Psoas muscle (tissue), 8 donors: ENCODE results near the gene DDA1. TPM values are rescaled to one million over a fixed set of nuclear protein-coding genes. Genes with fewer than 3 reads are reported as not detected.

Source experiments
- ATAC-seq, 4 donors: fragments of 200-7000 bp; cut with Tn5 transposase; one replicate each; pipeline ENCODE4 v1.9.1; 2020; ENCODE audit warnings: moderate library complexity in 3 of 4, mild to moderate bottlenecking in 2 of 4
- DNase-seq, 2 donors: peaks; one replicate each; pipeline ENCODE4 v3.0.0-alpha.2; 2020
- H3K27ac ChIP-seq: fragments of 200-600 bp; one replicate; pipeline ENCODE4 v1.8.0; 2022
- H3K27me3 ChIP-seq, 3 donors: fragments of 200-600 bp in 1 of 3; one replicate each; pipeline versions ENCODE4 v1.6.1 to v1.8.0; 2013 to 2022; ENCODE audit warnings: low read length in 2 of 3, mild to moderate bottlenecking in 2 of 3, moderate library complexity in 1 of 3; ENCODE audit not compliant: insufficient read depth in 3 of 3
- H3K36me3 ChIP-seq, 2 donors: fragments of 200-600 bp in 1 of 2; one replicate each; pipeline versions ENCODE4 v1.6.1 to v1.8.0; 2013 to 2022; ENCODE audit warnings: low read depth in 1 of 2, mild to moderate bottlenecking in 1 of 2, moderate library complexity in 1 of 2; ENCODE audit not compliant: insufficient read depth in 1 of 2
- H3K4me1 ChIP-seq: fragments of 200-600 bp; one replicate; pipeline ENCODE4 v1.8.0; 2022
- H3K4me3 ChIP-seq: fragments of 200-600 bp; one replicate; pipeline ENCODE4 v1.8.0; 2022; ENCODE audit warnings: mild to moderate bottlenecking
- H3K9me3 ChIP-seq: fragments of 200-600 bp; one replicate; pipeline ENCODE4 v1.8.0; 2022
- CTCF ChIP-seq: fragments of 200-600 bp; IDR thresholded peaks from one replicate; pipeline ENCODE4 v1.8.0; 2022; ENCODE audit warnings: antibody characterized with exemption
- WGBS, 3 donors: extraction: QIAGEN DNeasy Blood & Tissue Kit; methylation state at CpG; one replicate each; pipeline versions ENCODE4 v1.1.6 to v1.1.7; 2013; 5-methylcytosine and 5-hydroxymethylcytosine counted together
- intact Hi-C, 2 donors: fragments of 100-400 bp; cut with DNase I; formaldehyde crosslinking; loops; one replicate each; pipeline versions ENCODE4 v1.11.0 to v1.14.2; 2022
- polyA plus RNA-seq, 3 donors: library from polyadenylated mRNA; stranded (reverse); fragments of 200-250 nt; gene quantifications; one replicate each; pipeline ENCODE4 v1.2.3, GENCODE V29; 2013
- total RNA-seq, 4 donors: library from RNA; stranded (reverse); fragmentation: NEBNext Ultra II Directional in 2 of 4; extraction: Animal tissue kit (Norgen Biotek cat#: 25700) in 2 of 4; gene quantifications; one replicate each; pipeline versions ENCODE4 v1.2.1 to v1.2.4, GENCODE V29; 2021 to 2023
- donor health status: healthy with polysubstance abuse.
- donor health status: DM: no; HTN: no; CAD: no; lungs with moderate emphysema.
- donor health status: Bipolar disorder and iron deficiency.
- donor health status: healthy.
- donor health status: DM: yes; HTN: yes; CAD: no.
- donor health status: DM: no; HTN: no; CAD: no.
- donor health status: DM: no; HTN: no; CAD: no.
- donor health status: DM: yes; HTN: yes; CAD: no.

The DDA1 gene
- total and polyA plus RNA-seq, 7 donors = 21.5 to 90.4 (median 35.4) TPM

DNA sequence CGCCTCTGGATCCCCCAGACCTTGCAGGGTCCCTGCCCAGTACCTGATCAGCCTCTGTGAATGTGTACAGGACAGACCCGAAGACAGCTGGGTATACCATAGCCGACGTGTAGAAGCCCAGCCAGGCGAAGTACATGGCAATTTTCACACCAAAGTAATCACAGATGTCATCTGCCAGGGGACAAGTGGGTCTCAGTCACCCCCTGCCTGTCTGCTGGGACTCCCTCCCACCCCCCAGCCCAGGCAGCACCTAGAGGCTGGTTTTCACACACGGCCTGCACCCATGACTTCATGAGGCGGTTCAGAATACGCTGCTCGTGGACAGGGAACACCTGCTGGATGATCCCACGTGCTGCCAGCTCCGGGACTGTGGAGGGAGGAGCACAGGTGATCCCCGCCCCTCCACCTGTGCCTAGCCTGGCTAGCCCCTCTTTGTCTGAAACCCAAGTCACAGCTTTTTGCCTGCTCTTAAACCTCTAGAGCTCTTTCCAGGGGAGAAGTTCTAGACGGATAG, 21.7 kb downstream of the DDA1 start:
- Histone ChIP-seq H3K27ac (no peak overlapping the region), H3K27me3 (no peaks in the 10 kb centered on the region), H3K4me3 (no peak overlapping the region), H3K36me3 (peaks cover 0 to 42% of the 10 kb centered on the region in 2 donors), H3K4me1 (peaks cover 16% of the 10 kb centered on the region), H3K9me3 (no peaks in the 10 kb centered on the region)
- intact Hi-C loops = no loop called here
- DNase-seq (no peak), ATAC-seq (no peak)
- no peak for TF ChIP-seq CTCF
- 77 to 82% (median 80%) methylated on average over 13 of the region's 13 CpGs for WGBS, 3 donors

DNA sequence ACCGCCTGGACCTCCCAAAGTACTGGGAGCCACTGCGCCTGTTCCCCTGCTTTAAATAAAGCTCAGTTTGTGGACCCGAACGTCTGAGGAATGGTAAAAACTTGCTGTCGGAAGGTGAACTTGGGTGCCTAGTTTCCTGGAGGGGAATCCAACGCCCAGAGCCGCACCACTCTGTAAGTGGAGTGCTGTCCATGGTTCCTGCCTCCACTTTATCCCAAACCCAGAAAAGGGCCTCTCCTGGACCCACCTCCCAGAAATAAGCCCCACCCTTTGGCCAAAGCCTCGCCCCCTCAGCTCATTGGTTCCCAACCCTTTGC, 23.0 kb downstream of the DDA1 start:
- Histone ChIP-seq H3K4me1 (peaks cover 16% of the 10 kb centered on the region), H3K4me3 (no peak overlapping the region), H3K9me3 (no peaks in the 10 kb centered on the region), H3K27ac (no peak overlapping the region), H3K27me3 (no peaks in the 10 kb centered on the region), H3K36me3 (peaks cover 0 to 32% of the 10 kb centered on the region in 2 donors)
- TF ChIP-seq CTCF = no peak
- DNase-seq (no peak), ATAC-seq (no peak)
- 88 to 91% (median 91%) methylated on average over 8 of the region's 8 CpGs for WGBS, 3 donors
- intact Hi-C loops = no loop called here

DNA sequence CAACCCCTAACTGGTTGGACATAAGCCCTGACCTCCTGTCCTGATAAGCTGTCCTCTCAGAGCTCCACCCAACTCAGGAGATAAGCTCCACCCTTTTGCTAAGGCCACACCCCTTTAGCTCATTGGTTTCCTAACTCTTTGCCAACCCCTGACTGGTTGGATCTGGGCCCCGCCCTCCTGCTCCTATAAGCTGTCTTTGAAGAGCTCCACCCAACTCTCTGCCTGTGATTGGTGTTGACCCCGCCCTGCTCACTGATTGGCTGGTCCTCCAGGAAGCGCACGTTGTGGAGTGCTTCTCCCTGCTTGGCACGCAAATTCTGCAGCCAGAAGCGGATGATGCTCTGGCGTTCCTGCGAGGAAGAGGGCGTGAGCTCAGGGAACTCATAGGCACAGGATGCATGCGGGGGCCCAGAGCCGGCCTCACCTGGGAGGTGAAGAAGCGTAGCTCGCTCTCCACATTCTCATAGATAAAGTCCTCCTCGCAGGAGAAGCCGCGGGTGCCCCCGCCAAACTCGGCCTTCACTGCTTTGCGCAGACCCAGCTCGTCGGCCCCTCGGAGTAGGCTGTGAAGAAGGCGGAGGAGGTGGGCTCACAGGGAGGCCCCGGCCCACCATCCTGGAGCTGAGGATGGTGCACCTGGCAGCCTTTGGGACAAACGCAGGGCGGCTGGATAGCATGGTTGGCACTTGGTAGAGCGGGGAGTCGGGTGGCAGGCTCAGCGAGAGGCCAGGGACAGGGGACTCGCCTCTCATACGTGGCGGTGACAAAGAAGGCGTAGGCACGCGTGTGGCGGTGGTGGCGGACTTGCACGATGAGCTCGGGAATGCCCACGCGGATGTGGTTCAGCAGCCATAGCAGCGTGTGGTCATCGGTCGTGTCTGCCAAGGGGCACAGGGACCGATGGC, 23.6 kb downstream of the DDA1 start:
- Histone ChIP-seq H3K4me3 (no peak overlapping the region), H3K27me3 (no peaks in the 10 kb centered on the region), H3K9me3 (no peaks in the 10 kb centered on the region), H3K4me1 (peaks cover 17% of the 10 kb centered on the region), H3K27ac (no peak overlapping the region), H3K36me3 (peaks cover 0 to 29% of the 10 kb centered on the region in 2 donors)
- TF ChIP-seq CTCF = no peak
- intact Hi-C loops = no loop called here
- DNase-seq = no peak
- 93 to 95% (median 93%) methylated on average over 45 of the region's 45 CpGs for WGBS, 3 donors
- peak in 1 of 4 donors; percentile 7 for ATAC-seq

GRCh38 chr19:17333611-17334413, 24.4 kb downstream of the DDA1 start:
- DNase-seq (no peak), ATAC-seq (no peak)
- Histone ChIP-seq H3K4me1 (peaks cover 24% of the 10 kb centered on the region), H3K9me3 (no peaks in the 10 kb centered on the region), H3K27me3 (no peaks in the 10 kb centered on the region), H3K4me3 (peak overlapping the region; percentile 87), H3K27ac (peak overlapping the region; percentile 47), H3K36me3 (peaks cover 0 to 36% of the 10 kb centered on the region in 2 donors)
- WGBS, 3 donors = 43 to 49% (median 44%) methylated on average over 46 to 52 of the region's 52 CpGs
- TF ChIP-seq CTCF = no peak
- intact Hi-C loops = no loop called here
